CD4-positive, alpha-beta T cell (primary cell): ENCODE measurements around the gene SYTL3. TPM values are rescaled to one million over a fixed set of nuclear protein-coding genes. Genes with fewer than 3 reads are reported as not detected.

ENCODE experiments used
- ATAC-seq: fragments of 200-7000 bp; cut with Tn5 transposase; one replicate; pipeline ENCODE4 v1.10.0; 2022; ENCODE audit warnings: mild to moderate bottlenecking; ENCODE audit not compliant: poor library complexity
- CTCF ChIA-PET: fragments of 350-600 bp; sonication (Branson Sonifier 250); formaldehyde crosslinking; loops from one replicate; lab custom pipeline; 2021; ENCODE audit warnings: antibody characterized with exemption, inconsistent platforms; lab: Charles Lee
- POLR2A ChIA-PET: fragments of 350-600 bp; sonication (Branson Sonifier 250); formaldehyde crosslinking; loops from one replicate; lab custom pipeline; 2021; ENCODE audit warnings: antibody characterized with exemption, inconsistent platforms; lab: Charles Lee
- DNase-seq, 14 experiments: peaks; one replicate each; pipeline ENCODE4 v3.0.0-alpha.2; 2013 to 2020; ENCODE audit warnings: mixed read lengths in 2 of 14
- H3K27ac ChIP-seq, 2 donors: one replicate each; pipeline versions ENCODE4 v1.5.1 to v1.7.0; 2013; ENCODE audit warnings: low read length in 2 of 2, low read depth in 1 of 2, mild to moderate bottlenecking in 1 of 2
- H3K27me3 ChIP-seq, 2 experiments: 1 replicate in 1 of 2; 2 replicates in 1 of 2; pipeline versions ENCODE4 v1.6.1 to v1.7.0; 2013; ENCODE audit warnings: low read length in 2 of 2, control low read depth in 1 of 2, mild to moderate bottlenecking in 1 of 2, moderate library complexity in 1 of 2; ENCODE audit not compliant: insufficient read depth in 2 of 2, control insufficient read depth in 1 of 2
- H3K36me3 ChIP-seq: one replicate; pipeline ENCODE4 v1.6.1; 2013; ENCODE audit warnings: low read length, control low read depth; ENCODE audit not compliant: insufficient read depth
- H3K4me1 ChIP-seq: one replicate; pipeline ENCODE4 v1.6.1; 2013; ENCODE audit warnings: low read length, control low read depth; ENCODE audit not compliant: insufficient read depth
- H3K4me3 ChIP-seq: one replicate; pipeline ENCODE4 v1.5.1; 2013; ENCODE audit warnings: mild to moderate bottlenecking, low read length, moderate library complexity
- H3K9me3 ChIP-seq, 2 experiments: 1 replicate in 1 of 2; 2 replicates in 1 of 2; pipeline versions ENCODE4 v1.6.1 to v1.7.0; 2013; ENCODE audit warnings: low read length in 2 of 2, mild to moderate bottlenecking in 2 of 2, control low read depth in 1 of 2, moderate library complexity in 1 of 2; ENCODE audit not compliant: control insufficient read depth in 1 of 2, insufficient read depth in 1 of 2
- H3K27ac Mint-ChIP-seq: one replicate; pipeline ENCODE4 v1.8.0; 2020; ENCODE audit warnings: mixed read lengths
- H3K27me3 Mint-ChIP-seq: one replicate; pipeline ENCODE4 v1.8.0; 2021; ENCODE audit warnings: mixed read lengths
- H3K36me3 Mint-ChIP-seq: one replicate; pipeline ENCODE4 v1.8.0; 2021; ENCODE audit warnings: low read depth, mixed read lengths
- H3K4me1 Mint-ChIP-seq: one replicate; pipeline ENCODE4 v1.8.0; 2021; ENCODE audit warnings: low read depth, mixed read lengths
- H3K4me3 Mint-ChIP-seq: one replicate; pipeline ENCODE4 v1.8.0; 2020; ENCODE audit warnings: mild to moderate bottlenecking, mixed read lengths
- H3K9me3 Mint-ChIP-seq: one replicate; pipeline ENCODE4 v1.8.0; 2020; ENCODE audit warnings: mixed read lengths
- intact Hi-C, 2 experiments: fragments of 100-400 bp; cut with DNase I in 1 of 2; cut with micrococcal nuclease in 1 of 2; formaldehyde crosslinking; loops; one replicate each; pipeline versions ENCODE4 v1.15.1 to v1.9.0; 2023 to 2025; cut with DNase I, micrococcal nuclease
- total RNA-seq, 174 experiments: library from RNA in 2 of 174; stranded (reverse) in 2 of 174; gene quantifications; one replicate each; pipeline ENCODE4 v1.2.3 and lab custom pipeline; 2021 to 2026
- TF ChIP-seq, protein P1 (sequence below): fragments of 200-600 bp; IDR thresholded peaks from one replicate; pipeline ENCODE4 v1.8.0; 2022; ENCODE audit warnings: antibody characterized with exemption, mild to moderate bottlenecking

Gene SYTL3
- total RNA-seq, 2 experiments from 2014 or later = 41.2 to 42.7 TPM

- intact Hi-C loops = no loop called here
- Mint-ChIP-seq H3K4me3 (no peak overlapping the region), H3K36me3 (peaks cover 85% of the 10 kb centered on the region), H3K27me3 (no peaks in the 10 kb centered on the region), H3K27ac (peak overlapping the region; percentile 19), H3K9me3 (no peaks in the 10 kb centered on the region), H3K4me1 (peaks cover 18% of the 10 kb centered on the region)
- POLR2A ChIA-PET = no interaction called here
- Histone ChIP-seq H3K27ac (no peak overlapping the region), H3K9me3 (no peaks in the 10 kb centered on the region), H3K4me3 (no peak overlapping the region), H3K27me3 (no peaks in the 10 kb centered on the region), H3K36me3 (peaks cover 87% of the 10 kb centered on the region), H3K4me1 (peaks cover 11% of the 10 kb centered on the region)
- TF ChIP-seq, protein P1, sequence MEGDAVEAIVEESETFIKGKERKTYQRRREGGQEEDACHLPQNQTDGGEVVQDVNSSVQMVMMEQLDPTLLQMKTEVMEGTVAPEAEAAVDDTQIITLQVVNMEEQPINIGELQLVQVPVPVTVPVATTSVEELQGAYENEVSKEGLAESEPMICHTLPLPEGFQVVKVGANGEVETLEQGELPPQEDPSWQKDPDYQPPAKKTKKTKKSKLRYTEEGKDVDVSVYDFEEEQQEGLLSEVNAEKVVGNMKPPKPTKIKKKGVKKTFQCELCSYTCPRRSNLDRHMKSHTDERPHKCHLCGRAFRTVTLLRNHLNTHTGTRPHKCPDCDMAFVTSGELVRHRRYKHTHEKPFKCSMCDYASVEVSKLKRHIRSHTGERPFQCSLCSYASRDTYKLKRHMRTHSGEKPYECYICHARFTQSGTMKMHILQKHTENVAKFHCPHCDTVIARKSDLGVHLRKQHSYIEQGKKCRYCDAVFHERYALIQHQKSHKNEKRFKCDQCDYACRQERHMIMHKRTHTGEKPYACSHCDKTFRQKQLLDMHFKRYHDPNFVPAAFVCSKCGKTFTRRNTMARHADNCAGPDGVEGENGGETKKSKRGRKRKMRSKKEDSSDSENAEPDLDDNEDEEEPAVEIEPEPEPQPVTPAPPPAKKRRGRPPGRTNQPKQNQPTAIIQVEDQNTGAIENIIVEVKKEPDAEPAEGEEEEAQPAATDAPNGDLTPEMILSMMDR = no peak
- no peak for DNase-seq
- CTCF ChIA-PET = interaction anchor here (1.3 to 5.5 kb wide), 2 partner anchors 33 to 63 kb away, joined by 3 to 21 read pairs; no protein-coding TSS in a partner anchor
- ATAC-seq = no peak
These were observed 22.5 kb upstream of the SYTL3 start for GRCh38 chr6:158627168-158627939.

GRCh38 chr6:158627940-158628211, 22.0 kb upstream of the SYTL3 start:
- CTCF ChIA-PET = interaction anchor here (1.3 to 5.5 kb wide), 2 partner anchors 33 to 63 kb away, joined by 3 to 21 read pairs; no protein-coding TSS in a partner anchor
- H3K27ac ChIP-seq = no peak overlapping the region
- H3K27me3 ChIP-seq = no peaks in the 10 kb centered on the region
- Mint-ChIP-seq H3K27me3 (no peaks in the 10 kb centered on the region), H3K27ac (peak overlapping the region; percentile 19), H3K4me3 (no peak overlapping the region), H3K36me3 (peaks cover 85% of the 10 kb centered on the region), H3K4me1 (peaks cover 18% of the 10 kb centered on the region), H3K9me3 (no peaks in the 10 kb centered on the region)
- intact Hi-C loops = loop anchor here in 1 of 2 experiments (2.0 kb wide), 1 partner anchor 63 kb away; no protein-coding TSS in a partner anchor
- TF ChIP-seq, protein P1 = no peak
- no peaks in the 10 kb centered on the region for H3K9me3 ChIP-seq
- peaks cover 85% of the 10 kb centered on the region for H3K36me3 ChIP-seq
- POLR2A ChIA-PET = interaction anchor here (1.1 kb wide), 1 partner anchor 16 kb away, joined by 6 read pairs; the partner anchor contains the start of gene DYNLT1
- H3K4me3 ChIP-seq = no peak overlapping the region
- peaks cover 11% of the 10 kb centered on the region for H3K4me1 ChIP-seq
- DNase-seq (no peak), ATAC-seq (no peak)

- H3K36me3 ChIP-seq = peaks cover 85% of the 10 kb centered on the region
- DNase-seq (no peak), ATAC-seq (no peak)
- H3K27ac ChIP-seq = no peak overlapping the region
- Mint-ChIP-seq H3K27ac (no peak overlapping the region), H3K9me3 (no peaks in the 10 kb centered on the region), H3K27me3 (no peaks in the 10 kb centered on the region), H3K36me3 (peaks cover 85% of the 10 kb centered on the region), H3K4me3 (no peak overlapping the region), H3K4me1 (peaks cover 18% of the 10 kb centered on the region)
- H3K4me1 ChIP-seq = peaks cover 11% of the 10 kb centered on the region
- TF ChIP-seq, protein P1 = no peak
- intact Hi-C loops = loop anchor here in 1 of 2 experiments (2.0 kb wide), 1 partner anchor 62 kb away; no protein-coding TSS in a partner anchor
- H3K9me3 ChIP-seq = no peaks in the 10 kb centered on the region
- no peak overlapping the region for H3K4me3 ChIP-seq
- POLR2A ChIA-PET = interaction anchor here (1.1 kb wide), 1 partner anchor 16 kb away, joined by 6 read pairs; the partner anchor contains the start of gene DYNLT1
- CTCF ChIA-PET = interaction anchor here (1.2 to 5.5 kb wide), 2 partner anchors 22 to 62 kb away, joined by 3 to 21 read pairs; partner anchors contain the start of gene SYTL3
- no peaks in the 10 kb centered on the region for H3K27me3 ChIP-seq
These were observed 21.3 kb upstream of the SYTL3 start for GRCh38 chr6:158628542-158628941.
